HCT116 (cell line): ENCODE results near the gene SGSM2. TPM values are rescaled to one million over a fixed set of nuclear protein-coding genes. Genes with fewer than 3 reads are reported as not detected.

ENCODE experiments used
- ATAC-seq: fragments of 200-7000 bp; cut with Tn5 transposase; 2 replicates; pipeline ENCODE4 v1.9.1; 2020; ENCODE audit warnings: mild to moderate bottlenecking, moderate library complexity
- BruUV-seq: library from RNA; stranded (reverse); fragments of 400-500 nt; replicated peaks from 2 replicates; lab custom pipeline; 2021; lab: Mats Ljungman, UMichigan
- CTCF ChIA-PET: fragments of 300-600 bp; sonication (Branson Sonifier 250); formaldehyde crosslinking; loops from one replicate; lab custom pipeline; 2021; ENCODE audit warnings: antibody characterized with exemption; lab: Charles Lee
- POLR2A ChIA-PET: fragments of 300-600, 350-600 bp; sonication (Branson Sonifier 250); formaldehyde crosslinking; loops from one replicate; lab custom pipeline; 2021; ENCODE audit warnings: antibody characterized with exemption; lab: Charles Lee
- RAD21 ChIA-PET, 2 experiments: fragments of 300-600 bp; sonication (Branson Sonifier 250); formaldehyde crosslinking; loops; one replicate each; lab custom pipeline; 2023; ENCODE audit warnings: low total read pairs in 2 of 2; ENCODE audit not compliant: uncharacterized antibody in 2 of 2, unreplicated experiment in 2 of 2, low non-redundant PET in 1 of 2; lab: Charles Lee
- DNase-seq: peaks from one replicate; pipeline ENCODE4 v3.0.0-alpha.2; 2010; ENCODE audit warnings: low read depth, low spot score
- H2AFZ ChIP-seq: fragments of 200-600 bp; shearing (Covaris generic), sonication (generic); 2 replicates; pipeline ENCODE4 v1.6.1; 2017; ENCODE audit warnings: low read depth, mixed run types, mixed read lengths, antibody characterized with exemption, low read length; ENCODE audit not compliant: poor library complexity, severe bottlenecking
- H3K27ac ChIP-seq: 2 replicates; pipeline ENCODE4 v1.5.1; 2012; ENCODE audit warnings: low read depth, low read length
- H3K27me3 ChIP-seq: fragments of 200-600 bp; sonication (generic); 2 replicates; pipeline ENCODE4 v1.6.1; 2016; ENCODE audit warnings: mixed run types, low read length, mixed read lengths; ENCODE audit not compliant: insufficient read depth
- H3K36me3 ChIP-seq, 2 experiments: fragments of 200-500 bp in 1 of 2; fragments of 200-600 bp in 1 of 2; sonication (Bioruptor generic) in 1 of 2; sonication (generic) in 1 of 2; 2 replicates each; pipeline versions ENCODE4 v1.5.1 to v1.6.1; 2014 to 2016; ENCODE audit warnings: low read length in 2 of 2, inconsistent platforms in 1 of 2, mixed read lengths in 1 of 2, mixed run types in 1 of 2; ENCODE audit not compliant: insufficient read depth in 2 of 2, control insufficient read depth in 1 of 2
- H3K4me1 ChIP-seq, 2 experiments: fragments of 200-600 bp in 1 of 2; sonication (generic) in 1 of 2; 2 replicates each; pipeline versions ENCODE4 v1.5.1 to v1.6.1; 2012 to 2017; ENCODE audit warnings: low read length in 2 of 2, inconsistent platforms in 1 of 2, mild to moderate bottlenecking in 1 of 2, mixed read lengths in 1 of 2, mixed run types in 1 of 2, moderate library complexity in 1 of 2; ENCODE audit not compliant: insufficient read depth in 2 of 2, control insufficient read depth in 1 of 2
- H3K4me2 ChIP-seq: fragments of 200-600 bp; sonication (generic); 2 replicates; pipeline ENCODE4 v1.6.1; 2017; ENCODE audit warnings: mixed run types, low read length, mixed read lengths
- H3K4me3 ChIP-seq, 2 experiments: fragments of 200-600 bp in 1 of 2; sonication (generic) in 1 of 2; replicated peaks in 1 of 2; 2 replicates each; pipeline ENCODE4 v1.5.1; 2011 to 2016; ENCODE audit warnings: low read length in 2 of 2, control low read depth in 1 of 2, low read depth in 1 of 2, mild to moderate bottlenecking in 1 of 2, mixed read lengths in 1 of 2, mixed run types in 1 of 2
- H3K79me2 ChIP-seq: fragments of 200-600 bp; sonication (generic); 2 replicates; pipeline ENCODE4 v1.6.1; 2017; ENCODE audit warnings: mild to moderate bottlenecking, mixed run types, low read length, moderate library complexity, mixed read lengths; ENCODE audit not compliant: insufficient read depth
- H3K9ac ChIP-seq: fragments of 200-600 bp; sonication (generic); 2 replicates; pipeline ENCODE4 v1.6.1; 2016; ENCODE audit warnings: low read length, mixed read lengths
- H3K9me2 ChIP-seq: fragments of 200-600 bp; sonication (generic), shearing (Covaris generic); 2 replicates; pipeline ENCODE4 v1.6.1; 2017; ENCODE audit warnings: mixed run types, mild to moderate bottlenecking, moderate library complexity; ENCODE audit not compliant: insufficient read depth
- H3K9me3 ChIP-seq, 2 experiments: fragments of 200-500 bp in 1 of 2; fragments of 200-600 bp in 1 of 2; sonication (Bioruptor generic) in 1 of 2; sonication (generic) in 1 of 2; 2 replicates each; pipeline ENCODE4 v1.6.1; 2014 to 2017; ENCODE audit warnings: low read length in 2 of 2, mixed read lengths in 2 of 2, inconsistent platforms in 1 of 2, low read depth in 1 of 2, mild to moderate bottlenecking in 1 of 2, mixed run types in 1 of 2, moderate library complexity in 1 of 2; ENCODE audit not compliant: control insufficient read depth in 1 of 2, insufficient read depth in 1 of 2
- H4K20me1 ChIP-seq: fragments of 200-600 bp; sonication (generic), shearing (Covaris generic); 2 replicates; pipeline ENCODE4 v1.6.1; 2017; ENCODE audit warnings: mixed run types, mild to moderate bottlenecking, moderate library complexity; ENCODE audit not compliant: insufficient read depth
- CBX3 ChIP-seq: IDR thresholded peaks from 2 replicates; pipeline ENCODE4 v1.6.1; 2012; ENCODE audit warnings: low read depth
- CEBPB ChIP-seq: IDR thresholded peaks from 2 replicates; pipeline ENCODE4 v1.6.1; 2012; ENCODE audit warnings: low read depth
- EGR1 ChIP-seq: IDR thresholded peaks from 2 replicates; pipeline ENCODE4 v1.6.1; 2012; ENCODE audit warnings: low read depth
- ELF1 ChIP-seq: IDR thresholded peaks from 2 replicates; pipeline ENCODE4 v1.6.1; 2012; ENCODE audit warnings: low read depth, borderline replicate concordance
- EZH2 ChIP-seq: fragments of 200-600 bp; sonication (generic); IDR thresholded peaks from 2 replicates; pipeline ENCODE4 v1.6.1; 2017; ENCODE audit warnings: antibody characterized with exemption, mixed run types
- EZH2phosphoT487 ChIP-seq: fragments of 200-600 bp; IDR thresholded peaks from 2 replicates; pipeline ENCODE4 v1.6.1; 2018; ENCODE audit warnings: antibody characterized with exemption, borderline replicate concordance
- FOSL1 ChIP-seq: IDR thresholded peaks from 2 replicates; pipeline ENCODE4 v1.6.1; 2012; ENCODE audit warnings: low read depth
- JUND ChIP-seq: IDR thresholded peaks from 2 replicates; pipeline ENCODE4 v1.6.1; 2012
- POLR2A ChIP-seq: IDR thresholded peaks from 2 replicates; pipeline ENCODE4 v1.7.0; 2011; ENCODE audit warnings: borderline replicate concordance; ENCODE audit not compliant: insufficient read depth, insufficient read length; ENCODE audit errors: extremely low read depth
- POLR2AphosphoS5 ChIP-seq: IDR thresholded peaks from 2 replicates; pipeline ENCODE4 v1.6.1; 2011; ENCODE audit warnings: mild to moderate bottlenecking, low read depth, low read length, moderate library complexity
- RAD21 ChIP-seq: IDR thresholded peaks from 2 replicates; pipeline ENCODE4 v1.6.1; 2012; ENCODE audit warnings: low read depth, mild to moderate bottlenecking
- SIN3A ChIP-seq: IDR thresholded peaks from 2 replicates; pipeline ENCODE4 v1.6.1; 2012; ENCODE audit warnings: low read depth
- SP1 ChIP-seq: IDR thresholded peaks from 2 replicates; pipeline ENCODE4 v1.6.1; 2012; ENCODE audit warnings: low read depth
- SRF ChIP-seq: IDR thresholded peaks from 2 replicates; pipeline ENCODE4 v1.6.1; 2012; ENCODE audit warnings: low read depth
- TCF7L2 ChIP-seq: IDR thresholded peaks from 2 replicates; pipeline ENCODE4 v1.7.0; 2011; ENCODE audit warnings: borderline replicate concordance, inconsistent platforms; ENCODE audit not compliant: insufficient read depth, insufficient read length; ENCODE audit errors: extremely low read depth
- YY1 ChIP-seq: IDR thresholded peaks from 2 replicates; pipeline ENCODE4 v1.6.1; 2011; ENCODE audit warnings: low read length, low read depth, moderate library complexity, mild to moderate bottlenecking; ENCODE audit not compliant: insufficient replicate concordance; ENCODE audit errors: extremely low read depth
- ZFX ChIP-seq: fragments of 450-650 bp; IDR thresholded peaks from 2 replicates; pipeline ENCODE4 v1.6.1; 2017
- ZNF274 ChIP-seq: fragments of 200-500 bp; sonication (Bioruptor generic); IDR thresholded peaks from 2 replicates; pipeline ENCODE4 v1.6.1; 2014; ENCODE audit warnings: mild to moderate bottlenecking, low read depth, low read length, inconsistent platforms
- intact Hi-C: fragments of 100-400 bp; cut with micrococcal nuclease; formaldehyde crosslinking; loops from 2 replicates; pipeline ENCODE4 v1.10.0; 2022
- total RNA-seq: library from RNA; stranded (reverse); gene quantifications from one replicate; pipeline ENCODE4 v1.2.1, GENCODE V29; 2021; ENCODE audit not compliant: unreplicated experiment
- TF ChIP-seq, protein P1 (sequence below): IDR thresholded peaks from 2 replicates; pipeline ENCODE4 v1.6.1; 2012
- TF ChIP-seq, protein P2 (sequence below): IDR thresholded peaks from 2 replicates; pipeline ENCODE4 v1.6.1; 2012
- TF ChIP-seq, protein P3 (sequence below): IDR thresholded peaks from 2 replicates; pipeline ENCODE4 v1.6.1; 2011; ENCODE audit warnings: mild to moderate bottlenecking, low read length, moderate library complexity; ENCODE audit not compliant: insufficient replicate concordance; ENCODE audit errors: extremely low read depth
- TF ChIP-seq, protein P4 (sequence below), 3 experiments: fragments of 200-600 bp in 1 of 3; sonication (generic) in 1 of 3; IDR thresholded peaks in 2 of 3; conservative IDR thresholded peaks in 1 of 3; 2 replicates each; pipeline ENCODE4 v1.5.1; 2012 to 2017; ENCODE audit warnings: low read depth in 2 of 3, low read length in 2 of 3, antibody characterized with exemption in 1 of 3, borderline replicate concordance in 1 of 3, control low read depth in 1 of 3, mild to moderate bottlenecking in 1 of 3, mixed read lengths in 1 of 3, mixed run types in 1 of 3, moderate library complexity in 1 of 3; ENCODE audit not compliant: insufficient read depth in 1 of 3

SGSM2 gene
- total RNA-seq, 1 experiment from 2014 or later = 68.1 TPM

DNA sequence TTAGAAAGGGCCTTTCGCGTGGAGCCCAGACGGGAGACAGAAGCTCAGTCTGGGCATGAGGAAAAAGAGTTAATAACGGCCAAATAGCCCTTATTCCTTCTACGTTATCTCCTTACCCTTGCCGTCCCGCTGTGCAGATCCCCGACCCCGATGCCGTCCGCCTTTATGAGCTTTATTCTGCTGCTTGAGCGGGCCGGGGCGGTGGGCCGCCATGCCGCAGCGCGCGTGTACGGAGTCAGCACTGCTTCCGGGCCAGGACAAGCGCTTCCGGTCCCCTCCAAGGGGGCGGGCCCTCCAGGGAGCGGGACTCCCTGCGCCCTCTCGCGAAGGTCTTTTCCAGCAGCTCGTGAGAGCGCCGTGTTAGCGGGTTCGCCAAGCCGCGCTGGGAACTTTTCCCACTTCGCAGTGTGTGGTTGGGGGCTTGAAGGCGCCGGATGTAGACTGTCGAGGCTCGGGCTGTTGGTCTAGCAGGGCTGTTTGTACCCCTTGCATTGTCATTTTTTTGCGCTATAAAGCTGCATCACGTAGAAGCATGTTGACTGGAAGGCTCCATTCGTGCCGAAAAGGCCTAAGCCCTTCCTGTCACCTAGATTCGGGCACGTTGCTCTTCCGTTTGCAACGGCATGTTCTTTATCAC, 968 bp upstream of the SGSM2 start, which contains the start of gene TSR1:
TSS of gene TSR1 (minus strand) at position 243 of the 637 bp plus-strand sequence. CDS start at position 213, 30 bp downstream.
- Histone ChIP-seq H3K9me3 (no peaks in the 10 kb centered on the region), H2AFZ (no peak within 1 kb of the TSS), H3K79me2 (peaks cover 70% of the 10 kb centered on the region), H3K36me3 (peaks cover 31 to 43% of the 10 kb centered on the region in 2 experiments), H3K4me1 (peaks cover 2 to 29% of the 10 kb centered on the region in 2 experiments; a peak in 3 of 4 replicates), H3K27ac (peak within 1 kb of the TSS; percentile 86), H3K4me3 (peak within 1 kb of the TSS; percentile 82 to 99), H3K9me2 (no peaks in the 10 kb centered on the region), H4K20me1 (peaks cover 20% of the 10 kb centered on the region; the same call in 1 of the 2 replicates), H3K27me3 (no peaks in the 10 kb centered on the region), H3K9ac (peak within 1 kb of the TSS; percentile 94), H3K4me2 (peak within 1 kb of the TSS; percentile 95)
- no TSS peak for BruUV-seq
- intact Hi-C loops = loop anchor here (5.0 kb wide), 1 partner anchor 71 kb away; no protein-coding TSS in a partner anchor
- peak; percentile 81 for ATAC-seq
- RAD21 ChIA-PET = interaction anchor here in 1 of 2 experiments (1.2 kb wide), 1 partner anchor 57 kb away, joined by 3 read pairs; no protein-coding TSS in a partner anchor
- DNase-seq = peak; percentile 74
- POLR2A ChIA-PET = interaction anchor here (0.9 to 1.5 kb wide), 10 partner anchors 10 to 71 kb away, joined by 3 to 6 read pairs (median 4); partner anchors contain the start of genes SMG6 and SRR
- CTCF ChIA-PET = interaction anchor here (0.6 to 1.3 kb wide), 7 partner anchors 16 to 278 kb away, joined by 3 to 6 read pairs (median 3); no protein-coding TSS in a partner anchor
- TF ChIP-seq FOSL1 (no peak), EZH2 (no peak), JUND (no peak), CEBPB (no peak), ELF1 (no peak; the same call in 1 of the 2 replicates), RAD21 (no peak), ZNF274 (no peak), SP1 (peak; percentile 55; the same call in 1 of the 2 replicates), SRF (no peak), POLR2A (peak; percentile 96), ZFX (peak; percentile 76), EZH2phosphoT487 (no peak), YY1 (peak; percentile 94), POLR2AphosphoS5 (peak; percentile 94), SIN3A (peak; percentile 79; the same call in 1 of the 2 replicates), EGR1 (peak; percentile 68; the same call in 1 of the 2 replicates), TCF7L2 (no peak), CBX3 (no peak)
- TF ChIP-seq, protein P1, sequence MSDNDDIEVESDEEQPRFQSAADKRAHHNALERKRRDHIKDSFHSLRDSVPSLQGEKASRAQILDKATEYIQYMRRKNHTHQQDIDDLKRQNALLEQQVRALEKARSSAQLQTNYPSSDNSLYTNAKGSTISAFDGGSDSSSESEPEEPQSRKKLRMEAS = peak; percentile 97
- TF ChIP-seq, protein P2, sequence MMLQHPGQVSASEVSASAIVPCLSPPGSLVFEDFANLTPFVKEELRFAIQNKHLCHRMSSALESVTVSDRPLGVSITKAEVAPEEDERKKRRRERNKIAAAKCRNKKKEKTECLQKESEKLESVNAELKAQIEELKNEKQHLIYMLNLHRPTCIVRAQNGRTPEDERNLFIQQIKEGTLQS = no peak
- TF ChIP-seq, protein P3, sequence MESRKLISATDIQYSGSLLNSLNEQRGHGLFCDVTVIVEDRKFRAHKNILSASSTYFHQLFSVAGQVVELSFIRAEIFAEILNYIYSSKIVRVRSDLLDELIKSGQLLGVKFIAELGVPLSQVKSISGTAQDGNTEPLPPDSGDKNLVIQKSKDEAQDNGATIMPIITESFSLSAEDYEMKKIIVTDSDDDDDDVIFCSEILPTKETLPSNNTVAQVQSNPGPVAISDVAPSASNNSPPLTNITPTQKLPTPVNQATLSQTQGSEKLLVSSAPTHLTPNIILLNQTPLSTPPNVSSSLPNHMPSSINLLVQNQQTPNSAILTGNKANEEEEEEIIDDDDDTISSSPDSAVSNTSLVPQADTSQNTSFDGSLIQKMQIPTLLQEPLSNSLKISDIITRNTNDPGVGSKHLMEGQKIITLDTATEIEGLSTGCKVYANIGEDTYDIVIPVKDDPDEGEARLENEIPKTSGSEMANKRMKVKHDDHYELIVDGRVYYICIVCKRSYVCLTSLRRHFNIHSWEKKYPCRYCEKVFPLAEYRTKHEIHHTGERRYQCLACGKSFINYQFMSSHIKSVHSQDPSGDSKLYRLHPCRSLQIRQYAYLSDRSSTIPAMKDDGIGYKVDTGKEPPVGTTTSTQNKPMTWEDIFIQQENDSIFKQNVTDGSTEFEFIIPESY = peak; percentile 76
- TF ChIP-seq, protein P4, sequence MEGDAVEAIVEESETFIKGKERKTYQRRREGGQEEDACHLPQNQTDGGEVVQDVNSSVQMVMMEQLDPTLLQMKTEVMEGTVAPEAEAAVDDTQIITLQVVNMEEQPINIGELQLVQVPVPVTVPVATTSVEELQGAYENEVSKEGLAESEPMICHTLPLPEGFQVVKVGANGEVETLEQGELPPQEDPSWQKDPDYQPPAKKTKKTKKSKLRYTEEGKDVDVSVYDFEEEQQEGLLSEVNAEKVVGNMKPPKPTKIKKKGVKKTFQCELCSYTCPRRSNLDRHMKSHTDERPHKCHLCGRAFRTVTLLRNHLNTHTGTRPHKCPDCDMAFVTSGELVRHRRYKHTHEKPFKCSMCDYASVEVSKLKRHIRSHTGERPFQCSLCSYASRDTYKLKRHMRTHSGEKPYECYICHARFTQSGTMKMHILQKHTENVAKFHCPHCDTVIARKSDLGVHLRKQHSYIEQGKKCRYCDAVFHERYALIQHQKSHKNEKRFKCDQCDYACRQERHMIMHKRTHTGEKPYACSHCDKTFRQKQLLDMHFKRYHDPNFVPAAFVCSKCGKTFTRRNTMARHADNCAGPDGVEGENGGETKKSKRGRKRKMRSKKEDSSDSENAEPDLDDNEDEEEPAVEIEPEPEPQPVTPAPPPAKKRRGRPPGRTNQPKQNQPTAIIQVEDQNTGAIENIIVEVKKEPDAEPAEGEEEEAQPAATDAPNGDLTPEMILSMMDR (IDR thresholded peaks at IDR 0.05 in 2 of 3, conservative IDR thresholded peaks at IDR 0.05 in 1 of 3; ENCODE audit: borderline replicate concordance in 1 of 3, insufficient read depth in 1 of 3, low read depth in 2 of 3, low read length in 2 of 3) = no peak
